ENCODE data around the gene ARHGAP22. TPM values are rescaled to one million over a fixed set of nuclear protein-coding genes. Genes with fewer than 3 reads are reported as not detected.

ARHGAP22 gene
- polyA plus RNA-seq, 1 of the 3 experiments (the other 2 are of a cell fraction): 12.4 TPM

DNA sequence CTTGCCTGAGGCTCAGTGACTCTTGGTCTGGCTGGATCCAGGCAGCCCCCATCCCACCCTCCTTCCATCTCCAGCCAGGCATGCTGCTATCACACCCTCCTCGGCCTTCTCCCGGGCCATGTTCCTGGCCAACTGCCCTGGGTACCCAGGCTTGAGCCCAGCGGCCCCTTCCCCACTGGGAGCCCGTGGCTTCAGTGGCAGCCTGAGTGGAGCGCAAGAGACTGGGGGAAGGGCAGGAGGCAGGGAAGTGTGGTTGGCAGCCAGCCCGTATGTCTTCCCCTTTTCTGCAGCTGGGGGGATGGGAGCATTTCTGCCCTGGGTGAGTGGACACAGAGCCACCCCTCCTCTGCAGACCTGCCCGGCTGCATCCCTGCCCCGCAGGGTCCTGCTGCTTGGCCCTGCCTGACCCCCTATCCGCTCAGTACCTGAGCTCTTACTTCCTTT, 148.5 kb downstream of the ARHGAP22 start:
- Histone ChIP-seq H3K36me3 (replicated peaks in 1 of 2; ENCODE audit: control insufficient read depth in 1 of 2, insufficient read depth in 2 of 2, low read length in 1 of 2) (peaks cover 8 to 11% of the 10 kb centered on the region in 2 experiments), H3K9me3 (no peaks in the 10 kb centered on the region), H3K9me2 (no peaks in the 10 kb centered on the region), H3K4me2 (no peak overlapping the region), H4K20me1 (ENCODE audit: insufficient read depth) (peaks cover 15% of the 10 kb centered on the region; the same call in 1 of the 2 replicates), H3K27ac (ENCODE audit: low read depth in 2 of 2, low read length in 1 of 2) (peak overlapping the region in 1 of 2 experiments; percentile 44; a peak in 1 of 4 replicates), H3K4me1 (ENCODE audit: control insufficient read depth in 1 of 2, insufficient read depth in 2 of 2, low read depth in 1 of 2, low read length in 1 of 2) (peaks cover 3 to 25% of the 10 kb centered on the region in 2 experiments; a peak in 2 of 4 replicates), H3F3A (replicated peaks; ENCODE audit: insufficient read depth) (no peaks in the 10 kb centered on the region), H3K4me3 (ENCODE audit: low read depth in 2 of 2, low read length in 1 of 2) (no peak overlapping the region), H3K9ac (no peak overlapping the region), H3K27me3 (ENCODE audit: insufficient read depth) (no peaks in the 10 kb centered on the region), H3K79me2 (ENCODE audit: insufficient read depth) (peaks cover 14% of the 10 kb centered on the region; the same call in 1 of the 2 replicates), H2AFZ (ENCODE audit: low read depth) (no peak overlapping the region)
- TF ChIP-seq, protein P1, sequence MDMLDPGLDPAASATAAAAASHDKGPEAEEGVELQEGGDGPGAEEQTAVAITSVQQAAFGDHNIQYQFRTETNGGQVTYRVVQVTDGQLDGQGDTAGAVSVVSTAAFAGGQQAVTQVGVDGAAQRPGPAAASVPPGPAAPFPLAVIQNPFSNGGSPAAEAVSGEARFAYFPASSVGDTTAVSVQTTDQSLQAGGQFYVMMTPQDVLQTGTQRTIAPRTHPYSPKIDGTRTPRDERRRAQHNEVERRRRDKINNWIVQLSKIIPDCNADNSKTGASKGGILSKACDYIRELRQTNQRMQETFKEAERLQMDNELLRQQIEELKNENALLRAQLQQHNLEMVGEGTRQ (IDR thresholded peaks at IDR 0.05; ENCODE audit: borderline replicate concordance, low read depth, low read length): no peak
- TF ChIP-seq RAD21 (IDR thresholded peaks at IDR 0.05; ENCODE audit: low read length): no peak
- no peak for TF ChIP-seq JUND (IDR thresholded peaks at IDR 0.05)
- TF ChIP-seq, protein P2, sequence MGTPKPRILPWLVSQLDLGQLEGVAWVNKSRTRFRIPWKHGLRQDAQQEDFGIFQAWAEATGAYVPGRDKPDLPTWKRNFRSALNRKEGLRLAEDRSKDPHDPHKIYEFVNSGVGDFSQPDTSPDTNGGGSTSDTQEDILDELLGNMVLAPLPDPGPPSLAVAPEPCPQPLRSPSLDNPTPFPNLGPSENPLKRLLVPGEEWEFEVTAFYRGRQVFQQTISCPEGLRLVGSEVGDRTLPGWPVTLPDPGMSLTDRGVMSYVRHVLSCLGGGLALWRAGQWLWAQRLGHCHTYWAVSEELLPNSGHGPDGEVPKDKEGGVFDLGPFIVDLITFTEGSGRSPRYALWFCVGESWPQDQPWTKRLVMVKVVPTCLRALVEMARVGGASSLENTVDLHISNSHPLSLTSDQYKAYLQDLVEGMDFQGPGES (IDR thresholded peaks at IDR 0.05; ENCODE audit: low read depth, low read length): no peak
- TF ChIP-seq, protein P3, sequence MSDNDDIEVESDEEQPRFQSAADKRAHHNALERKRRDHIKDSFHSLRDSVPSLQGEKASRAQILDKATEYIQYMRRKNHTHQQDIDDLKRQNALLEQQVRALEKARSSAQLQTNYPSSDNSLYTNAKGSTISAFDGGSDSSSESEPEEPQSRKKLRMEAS (IDR thresholded peaks at IDR 0.05; ENCODE audit: low read depth): no peak
- peak; percentile 85 for TF ChIP-seq CHD2 (IDR thresholded peaks at IDR 0.05; ENCODE audit: low read length, partially characterized antibody)
- TF ChIP-seq GATA2 (CRISPR knock-in tag; IDR thresholded peaks at IDR 0.05): no peak
- TF ChIP-seq, protein P4, sequence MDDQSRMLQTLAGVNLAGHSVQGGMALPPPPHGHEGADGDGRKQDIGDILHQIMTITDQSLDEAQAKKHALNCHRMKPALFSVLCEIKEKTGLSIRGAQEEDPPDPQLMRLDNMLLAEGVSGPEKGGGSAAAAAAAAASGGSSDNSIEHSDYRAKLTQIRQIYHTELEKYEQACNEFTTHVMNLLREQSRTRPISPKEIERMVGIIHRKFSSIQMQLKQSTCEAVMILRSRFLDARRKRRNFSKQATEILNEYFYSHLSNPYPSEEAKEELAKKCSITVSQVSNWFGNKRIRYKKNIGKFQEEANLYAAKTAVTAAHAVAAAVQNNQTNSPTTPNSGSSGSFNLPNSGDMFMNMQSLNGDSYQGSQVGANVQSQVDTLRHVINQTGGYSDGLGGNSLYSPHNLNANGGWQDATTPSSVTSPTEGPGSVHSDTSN (IDR thresholded peaks at IDR 0.05): no peak
- no peak for TF ChIP-seq FOXM1 (IDR thresholded peaks at IDR 0.05; ENCODE audit: low read depth)
- TF ChIP-seq RCOR1 (IDR thresholded peaks at IDR 0.05; ENCODE audit: low read length): no peak
- TF ChIP-seq YY1 (IDR thresholded peaks at IDR 0.05; ENCODE audit: low read depth): no peak
- peak; percentile 30; the same call in 1 of the 2 replicates for TF ChIP-seq NFIC (IDR thresholded peaks at IDR 0.05; ENCODE audit: borderline replicate concordance)
- TF ChIP-seq FOSL2 (IDR thresholded peaks at IDR 0.05; ENCODE audit: borderline replicate concordance, low read depth): no peak
- WGBS (ENCODE audit: low lambda C conversion rate): 69% methylated on average over 9 of the region's 9 CpGs
- ChIA-PET CTCF (interaction anchor here (0.8 to 3.0 kb wide), 2 partner anchors 11 to 200 kb away, joined by 6 to 16 read pairs; no protein-coding TSS in a partner anchor), POLR2A (no interaction called here)
- DNase-seq: peak; percentile 82
